Endodermal cell (in vitro differentiated cells): Measurements from ENCODE around the gene SCRN3. TPM values are rescaled to one million over a fixed set of nuclear protein-coding genes. Genes with fewer than 3 reads are reported as not detected.

Experiments used
- DNase-seq: peaks from one replicate; pipeline ENCODE4 v3.0.0-alpha.2; 2017
- H3K27ac ChIP-seq: 2 replicates; pipeline ENCODE4 v1.5.1; 2013; ENCODE audit warnings: mild to moderate bottlenecking, low read depth, low read length, moderate library complexity
- H3K27me3 ChIP-seq: 2 replicates; pipeline ENCODE4 v1.6.1; 2013; ENCODE audit warnings: mild to moderate bottlenecking, low read length, moderate library complexity; ENCODE audit not compliant: insufficient read depth, control insufficient read depth, poor library complexity, severe bottlenecking
- H3K36me3 ChIP-seq: 2 replicates; pipeline ENCODE4 v1.7.0; 2013; ENCODE audit warnings: mild to moderate bottlenecking, low read length, moderate library complexity; ENCODE audit not compliant: control insufficient read depth, insufficient read depth
- H3K4me1 ChIP-seq: one replicate; pipeline ENCODE4 v1.7.0; 2013; ENCODE audit warnings: low read length; ENCODE audit not compliant: control insufficient read depth, insufficient read depth
- H3K4me3 ChIP-seq: 2 replicates; pipeline ENCODE4 v1.5.1; 2013; ENCODE audit warnings: mild to moderate bottlenecking, low read length, moderate library complexity
- H3K9ac ChIP-seq: 2 replicates; pipeline ENCODE4 v1.6.1; 2013; ENCODE audit warnings: mild to moderate bottlenecking, low read length, moderate library complexity; ENCODE audit not compliant: poor library complexity, severe bottlenecking; ENCODE audit errors: extremely low read depth
- H3K9me3 ChIP-seq: 2 replicates; pipeline ENCODE4 v1.6.1; 2013; ENCODE audit warnings: mild to moderate bottlenecking, low read length, moderate library complexity; ENCODE audit not compliant: control insufficient read depth
- H3K27ac Mint-ChIP-seq: 2 replicates; pipeline ENCODE4 v1.8.0; 2020; ENCODE audit warnings: mixed read lengths
- H3K27me3 Mint-ChIP-seq: 2 replicates; pipeline ENCODE4 v1.8.0; 2021; ENCODE audit warnings: mild to moderate bottlenecking, mixed read lengths; ENCODE audit not compliant: insufficient read depth
- H3K36me3 Mint-ChIP-seq: 2 replicates; pipeline ENCODE4 v1.8.0; 2020; ENCODE audit warnings: low read depth, mixed read lengths
- H3K4me1 Mint-ChIP-seq: 2 replicates; pipeline ENCODE4 v1.8.0; 2020; ENCODE audit warnings: mixed read lengths
- H3K4me3 Mint-ChIP-seq: 2 replicates; pipeline ENCODE4 v1.8.0; 2020; ENCODE audit warnings: mild to moderate bottlenecking, moderate library complexity, mixed read lengths
- H3K9me3 Mint-ChIP-seq: 2 replicates; pipeline ENCODE4 v1.8.0; 2020; ENCODE audit warnings: mild to moderate bottlenecking, mixed read lengths
- WGBS, 2 experiments: methylation state at CpG; one replicate each; pipeline versions ENCODE4 v1.1.5 to v1.1.7; 2013; ENCODE audit warnings: missing lambda C conversion rate in 2 of 2, mixed read lengths in 1 of 2; ENCODE audit not compliant: insufficient coverage in 1 of 2, insufficient read length in 1 of 2; 5-methylcytosine and 5-hydroxymethylcytosine counted together
- total RNA-seq, 2 donors: library from RNA; stranded (reverse); fragmentation: NEBNext Ultra II Directional in 1 of 2; extraction: Animal tissue kit (Norgen Biotek cat#: 25700) in 1 of 2; gene quantifications; 2 replicates in 1 of 2; 3 replicates in 1 of 2; pipeline ENCODE4 v1.2.1, GENCODE V29; 2021
- TF ChIP-seq, protein P1 (sequence below): fragments of 200-600 bp; sonication (generic); conservative IDR thresholded peaks from 2 replicates; pipeline ENCODE4 v1.5.0; 2021; ENCODE audit warnings: antibody characterized with exemption, mild to moderate bottlenecking

The SCRN3 gene
- total RNA-seq, 2 donors from 2014 or later, result 11.4 to 13.6 TPM

GRCh38 chr2:174445248-174445647 is 49.7 kb downstream of the SCRN3 start:
- no peak overlapping the region for H3K4me3 Mint-ChIP-seq
- H3K9me3 Mint-ChIP-seq, result no peaks in the 10 kb centered on the region
- TF ChIP-seq, protein P1, sequence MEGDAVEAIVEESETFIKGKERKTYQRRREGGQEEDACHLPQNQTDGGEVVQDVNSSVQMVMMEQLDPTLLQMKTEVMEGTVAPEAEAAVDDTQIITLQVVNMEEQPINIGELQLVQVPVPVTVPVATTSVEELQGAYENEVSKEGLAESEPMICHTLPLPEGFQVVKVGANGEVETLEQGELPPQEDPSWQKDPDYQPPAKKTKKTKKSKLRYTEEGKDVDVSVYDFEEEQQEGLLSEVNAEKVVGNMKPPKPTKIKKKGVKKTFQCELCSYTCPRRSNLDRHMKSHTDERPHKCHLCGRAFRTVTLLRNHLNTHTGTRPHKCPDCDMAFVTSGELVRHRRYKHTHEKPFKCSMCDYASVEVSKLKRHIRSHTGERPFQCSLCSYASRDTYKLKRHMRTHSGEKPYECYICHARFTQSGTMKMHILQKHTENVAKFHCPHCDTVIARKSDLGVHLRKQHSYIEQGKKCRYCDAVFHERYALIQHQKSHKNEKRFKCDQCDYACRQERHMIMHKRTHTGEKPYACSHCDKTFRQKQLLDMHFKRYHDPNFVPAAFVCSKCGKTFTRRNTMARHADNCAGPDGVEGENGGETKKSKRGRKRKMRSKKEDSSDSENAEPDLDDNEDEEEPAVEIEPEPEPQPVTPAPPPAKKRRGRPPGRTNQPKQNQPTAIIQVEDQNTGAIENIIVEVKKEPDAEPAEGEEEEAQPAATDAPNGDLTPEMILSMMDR, result no peak
- H3K27ac ChIP-seq, result no peak overlapping the region
- H3K9me3 ChIP-seq, result no peaks in the 10 kb centered on the region
- WGBS, 2 experiments, result 89 to 100% methylated on average over 1 to 3 of the region's 3 CpGs
- no peaks in the 10 kb centered on the region for H3K36me3 ChIP-seq
- no peak overlapping the region for H3K9ac ChIP-seq
- H3K4me1 ChIP-seq, result no peaks in the 10 kb centered on the region
- no peak for DNase-seq
- H3K4me3 ChIP-seq, result no peak overlapping the region
- no peaks in the 10 kb centered on the region for H3K27me3 Mint-ChIP-seq
- H3K4me1 Mint-ChIP-seq, result peaks cover 9% of the 10 kb centered on the region
- H3K27me3 ChIP-seq, result no peaks in the 10 kb centered on the region
- no peak overlapping the region for H3K27ac Mint-ChIP-seq
- no peaks in the 10 kb centered on the region for H3K36me3 Mint-ChIP-seq

- no peak overlapping the region for H3K27ac Mint-ChIP-seq
- Histone ChIP-seq H3K36me3 (no peaks in the 10 kb centered on the region), H3K27me3 (no peaks in the 10 kb centered on the region), H3K4me3 (no peak overlapping the region), H3K9me3 (no peaks in the 10 kb centered on the region), H3K27ac (no peak overlapping the region), H3K4me1 (no peaks in the 10 kb centered on the region), H3K9ac (no peak overlapping the region)
- no peaks in the 10 kb centered on the region for H3K9me3 Mint-ChIP-seq
- H3K4me3 Mint-ChIP-seq, result no peak overlapping the region
- no peak for DNase-seq
- peaks cover 9% of the 10 kb centered on the region for H3K4me1 Mint-ChIP-seq
- H3K36me3 Mint-ChIP-seq, result no peaks in the 10 kb centered on the region
- no peaks in the 10 kb centered on the region for H3K27me3 Mint-ChIP-seq
- WGBS, 2 experiments, result 94 to 97% methylated on average over 2 to 4 of the region's 4 CpGs
- TF ChIP-seq, protein P1, result no peak
Observed at GRCh38 chr2:174446531-174446930, 51.0 kb downstream of the SCRN3 start.

DNA sequence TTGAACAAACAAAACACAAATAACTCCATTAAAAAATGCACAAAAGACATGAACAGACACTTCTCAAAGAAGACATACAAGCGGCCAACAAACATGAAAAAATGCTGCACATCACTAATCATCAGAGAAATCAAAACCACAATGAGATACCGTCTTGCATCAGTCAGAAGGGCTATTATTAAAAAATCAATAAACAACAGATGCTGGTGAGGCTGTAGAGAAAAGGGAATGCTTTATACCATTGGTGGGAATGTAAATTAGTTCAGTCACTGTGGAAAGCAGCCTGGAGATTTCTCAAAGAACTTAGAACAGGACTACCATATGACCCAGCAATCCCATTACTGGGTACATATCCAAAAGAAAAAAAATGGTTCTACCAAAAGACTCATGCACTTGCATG is 53.5 kb downstream of the SCRN3 start:
- 86 to 90% methylated on average over 1 to 2 of the region's 2 CpGs for WGBS, 2 experiments

More for the DNA sequence above, 53.5 kb downstream of the SCRN3 start:
- no peak overlapping the region for H3K4me3 ChIP-seq
- H3K9me3 ChIP-seq, result no peaks in the 10 kb centered on the region
- no peaks in the 10 kb centered on the region for H3K36me3 ChIP-seq
- no peak overlapping the region for H3K9ac ChIP-seq
- Mint-ChIP-seq H3K4me1 (peaks cover 5% of the 10 kb centered on the region), H3K27me3 (no peaks in the 10 kb centered on the region), H3K9me3 (no peaks in the 10 kb centered on the region), H3K4me3 (no peak overlapping the region), H3K27ac (no peak overlapping the region), H3K36me3 (no peaks in the 10 kb centered on the region)
- H3K27me3 ChIP-seq, result no peaks in the 10 kb centered on the region
- no peak overlapping the region for H3K27ac ChIP-seq
- TF ChIP-seq, protein P1, result no peak
- no peaks in the 10 kb centered on the region for H3K4me1 ChIP-seq
- no peak for DNase-seq
